PC-3 (cell line): ENCODE results near the gene ANGPTL4.
"Not testable (repeated sequence)": the region's sequence is repeated elsewhere in the genome, so short reads cannot be mapped to it uniquely, and the experiment has no call there.

ENCODE experiments used
- CTCF ChIP-seq: fragments of 300-600 bp; sonication (generic); conservative IDR thresholded peaks from 2 replicates; pipeline ENCODE4 v1.5.1; 2017; ENCODE audit warnings: antibody characterized with exemption, low read depth, mild to moderate bottlenecking, low read length
- EZH2phosphoT487 ChIP-seq: fragments of 300-600 bp; sonication (generic); IDR thresholded peaks from 2 replicates; pipeline ENCODE4 v1.6.1; 2018; ENCODE audit warnings: mild to moderate bottlenecking, antibody characterized with exemption, low read length, borderline replicate concordance

- not testable (repeated sequence) for TF ChIP-seq CTCF, EZH2phosphoT487
Measured at GRCh38 chr19:8341504-8341903, 22.5 kb upstream of the ANGPTL4 start.
